ENCODE results near the gene TGM3.

GRCh38 chr20:2365091-2365490 is 69.3 kb downstream of the TGM3 start:
- TF ChIP-seq POLR2AphosphoS5 (IDR thresholded peaks at IDR 0.05; ENCODE audit: low read depth, low read length) (no peak), TAF1 (IDR thresholded peaks at IDR 0.05; ENCODE audit: low read depth, low read length) (no peak), POLR2A (IDR thresholded peaks at IDR 0.05; ENCODE audit: low read depth, low read length) (no peak), SPI1 (IDR thresholded peaks at IDR 0.05; ENCODE audit: low read depth, low read length) (no peak)

All from GM12891 (cell line).